Hindlimb muscle (tissue), 1 donor: ENCODE data around the gene LSM10. TPM values are rescaled to one million over a fixed set of nuclear protein-coding genes. Genes with fewer than 3 reads are reported as not detected.

Experiments used
- DNase-seq: peaks from one replicate; pipeline ENCODE4 v3.0.0-alpha.2; 2013
- polyA plus RNA-seq: library from polyadenylated mRNA; unstranded; fragments of 120-200 nt; gene quantifications from one replicate; pipeline ENCODE4 v1.2.1, GENCODE V29; 2013; ENCODE audit not compliant: insufficient read length

The LSM10 gene
- polyA plus RNA-seq, 1 donor: 23.5 TPM

DNA sequence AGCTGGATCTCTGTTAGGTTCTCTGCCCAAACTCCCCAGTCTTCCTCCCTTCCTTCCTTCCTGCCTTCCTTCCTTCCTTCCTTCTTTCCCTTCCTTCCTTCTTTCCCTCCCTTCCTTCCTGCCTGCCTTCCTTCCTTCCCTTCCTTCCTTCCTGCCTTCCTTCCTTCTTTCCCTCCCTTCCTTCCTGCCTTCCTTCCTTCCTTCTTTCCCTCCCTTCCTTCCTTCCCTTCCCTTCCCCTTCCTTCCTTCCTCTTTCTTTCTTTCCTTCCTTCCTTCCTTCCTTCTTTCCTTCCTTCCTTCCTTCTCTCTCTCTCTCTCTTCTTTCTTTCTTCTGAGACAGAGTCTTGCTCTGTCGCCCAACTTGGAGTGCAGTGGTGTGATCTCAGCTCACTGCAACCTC, 8.7 kb upstream of the LSM10 start:
- no peak for DNase-seq

DNA sequence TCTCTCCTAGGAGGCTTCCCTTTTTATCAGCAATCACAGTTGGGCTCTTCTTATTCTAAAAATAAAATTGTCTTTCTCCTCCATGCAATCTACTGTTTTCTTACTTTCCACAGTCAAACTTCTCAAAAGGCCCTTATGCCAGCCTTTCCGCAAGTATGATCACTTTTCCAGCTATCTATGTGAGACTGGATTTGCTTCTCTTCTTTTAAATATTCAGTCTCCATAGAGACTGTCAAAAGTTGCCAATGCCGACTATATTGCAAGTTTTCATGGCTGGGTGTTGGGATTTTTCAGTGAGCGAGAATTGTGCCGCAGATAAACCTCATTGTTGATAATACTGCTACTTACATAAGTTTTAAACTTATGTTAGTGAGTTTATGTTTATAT, 4.8 kb upstream of the LSM10 start:
- peak; percentile 21 for DNase-seq

DNA sequence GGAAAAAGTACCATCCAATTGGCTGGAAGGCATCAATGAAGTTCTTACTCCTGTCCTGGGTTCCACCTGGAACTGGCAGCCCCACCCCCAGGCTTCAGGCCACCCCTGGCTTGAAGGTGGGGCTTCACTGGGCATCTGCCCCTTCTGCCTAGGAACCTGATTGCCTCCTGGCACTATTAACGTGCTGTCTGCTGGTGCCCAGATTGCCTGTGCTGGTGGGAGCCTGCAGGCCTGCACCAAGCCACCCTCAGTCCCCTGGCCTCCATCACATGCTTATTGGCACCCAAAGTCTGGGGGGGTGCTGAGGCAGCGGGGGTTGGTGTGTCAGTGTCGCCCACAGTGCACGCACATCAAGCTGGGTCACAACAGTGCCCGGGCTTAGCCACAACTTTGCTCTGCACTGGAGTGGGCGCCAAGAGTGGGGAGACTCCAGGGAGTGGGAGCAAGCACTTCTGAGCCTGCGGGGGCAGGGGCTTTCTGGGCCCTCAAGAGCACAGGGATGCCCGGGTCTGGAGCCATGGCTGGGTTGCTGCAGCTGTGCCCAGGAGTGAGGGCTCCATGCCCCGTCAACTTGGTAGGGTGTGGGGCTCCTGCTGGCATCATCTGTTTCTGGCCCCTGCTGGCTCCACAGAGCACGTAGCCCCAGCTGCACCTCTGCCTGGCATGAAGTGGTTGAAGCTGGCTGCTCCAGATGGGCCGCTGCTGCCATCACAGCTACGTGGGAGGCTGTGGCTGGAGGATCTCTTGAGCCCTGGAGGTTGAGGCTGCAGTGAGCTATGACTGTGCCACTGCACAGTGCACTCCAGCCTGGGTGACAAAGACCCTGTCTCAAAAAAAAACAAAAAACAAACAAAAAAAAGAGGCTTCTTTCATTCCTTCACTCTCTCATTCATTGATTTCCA, 4.1 kb upstream of the LSM10 start:
- no peak for DNase-seq

DNA sequence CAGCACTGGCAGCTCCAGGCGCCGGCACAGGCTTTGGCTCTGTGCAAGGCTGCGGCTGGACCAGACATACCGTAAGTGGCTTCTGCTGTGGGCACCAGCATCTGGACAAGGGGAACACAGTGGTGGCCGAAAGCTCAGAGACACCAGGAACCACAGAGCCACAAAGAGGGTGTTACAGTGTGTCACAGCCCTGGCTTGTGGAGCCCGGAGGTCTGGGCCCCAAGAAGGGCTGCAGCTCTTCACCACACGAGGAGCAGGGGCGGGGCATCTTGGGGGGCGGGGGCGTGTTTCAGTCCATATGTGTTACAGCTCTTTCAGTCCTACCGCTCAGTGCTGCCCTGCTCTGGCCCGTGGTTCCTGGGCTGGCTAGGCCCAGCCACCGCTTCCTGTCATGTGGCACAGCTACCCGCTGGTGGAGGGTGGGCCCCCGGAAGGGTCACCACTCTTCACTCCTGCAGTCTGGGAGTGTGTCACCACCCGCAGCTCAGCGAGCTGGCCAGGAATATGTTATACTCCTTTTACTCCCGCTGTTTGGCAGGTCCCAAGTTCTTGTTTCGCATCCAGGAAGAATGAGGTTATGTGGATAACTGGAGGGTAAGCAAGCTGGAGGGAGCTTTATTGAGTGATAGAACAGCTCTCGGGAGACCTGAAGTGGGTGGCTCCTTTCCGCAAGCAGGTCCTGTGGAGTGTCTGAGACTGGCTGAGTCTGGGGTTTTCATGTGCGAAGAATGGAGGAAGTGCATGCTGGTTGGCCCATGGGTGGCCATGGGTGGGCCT, 3.3 kb upstream of the LSM10 start:
- peak; percentile 51 for DNase-seq

DNA sequence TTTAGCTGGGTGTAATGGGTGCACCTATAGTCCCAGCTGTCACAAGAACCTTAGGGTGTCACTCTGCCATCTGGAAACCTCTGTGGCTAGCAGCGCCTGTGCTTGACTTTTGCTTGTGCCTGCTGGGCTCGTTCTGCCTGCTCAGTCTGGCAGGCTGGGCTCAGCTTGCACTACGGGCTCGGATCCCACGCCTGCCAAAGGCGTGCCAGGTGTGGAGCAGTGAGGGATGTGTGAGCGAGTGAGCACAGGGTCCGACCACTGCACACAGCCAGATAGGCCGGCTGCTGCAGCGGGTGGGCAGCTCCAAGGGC, 2.8 kb upstream of the LSM10 start:
- DNase-seq: no peak

DNA sequence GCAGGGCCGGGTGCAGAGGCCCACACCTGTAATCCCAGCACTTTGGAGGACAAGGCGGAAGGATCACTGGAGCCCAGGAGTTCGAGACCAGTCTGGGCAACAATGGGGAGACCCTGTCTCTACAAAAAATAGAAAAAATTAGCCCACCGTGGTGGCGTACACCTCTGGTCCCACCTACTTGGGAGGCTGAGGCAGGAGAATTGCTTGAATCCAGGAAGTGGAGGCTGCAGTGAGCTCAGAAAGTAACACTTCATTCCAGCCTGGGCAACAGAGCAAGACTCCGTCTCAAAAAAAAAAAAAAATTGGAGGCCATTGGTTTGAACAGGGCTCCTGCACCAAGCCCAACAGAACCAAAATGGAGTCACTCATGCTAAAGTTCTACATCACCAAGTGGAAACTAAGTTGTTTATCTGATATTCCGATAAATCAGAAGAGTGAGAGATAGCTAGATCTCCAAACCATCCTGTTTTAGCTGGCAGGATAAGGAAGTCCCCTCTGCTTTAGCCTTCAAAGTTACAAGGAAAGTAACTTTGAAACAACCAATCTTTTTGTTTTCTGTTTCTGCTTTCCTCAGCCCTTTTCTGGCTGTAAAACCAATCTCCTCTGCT, 766 bp upstream of the LSM10 start:
- no peak for DNase-seq

DNA sequence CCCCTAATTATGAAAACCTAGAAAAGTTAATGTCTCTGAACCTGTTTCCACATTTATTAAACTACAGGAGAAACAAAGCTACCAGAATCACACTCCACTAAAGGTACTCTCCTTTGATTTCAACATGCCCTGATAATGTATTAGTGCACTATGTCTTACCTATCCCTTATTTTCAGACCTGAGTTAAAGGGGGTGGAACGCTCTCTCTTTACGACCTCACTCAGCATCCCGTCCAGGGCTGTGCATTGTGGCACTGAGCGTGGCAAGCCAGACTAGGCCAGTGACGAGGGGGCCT, 678 bp downstream of the LSM10 start:
- DNase-seq: no peak

DNA sequence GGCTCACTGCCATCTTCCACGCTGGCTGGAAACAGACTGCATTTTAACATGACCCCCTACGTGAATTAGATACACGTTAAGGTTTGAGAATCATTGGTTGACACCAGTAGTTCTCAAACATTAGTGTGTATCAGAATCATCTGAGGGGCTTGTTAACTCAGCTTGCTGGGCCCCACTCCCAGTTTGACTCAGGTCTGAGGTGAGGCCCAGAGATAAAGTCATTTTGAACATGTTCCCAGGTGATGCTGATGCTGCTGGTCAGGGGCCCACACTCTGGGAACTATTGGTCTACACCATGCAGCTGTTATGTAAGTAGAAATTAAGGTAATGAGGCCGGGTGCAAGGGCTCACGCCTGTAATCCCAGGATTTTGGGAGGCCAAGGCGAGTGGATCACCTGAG, 1.3 kb downstream of the LSM10 start:
- DNase-seq: no peak

DNA sequence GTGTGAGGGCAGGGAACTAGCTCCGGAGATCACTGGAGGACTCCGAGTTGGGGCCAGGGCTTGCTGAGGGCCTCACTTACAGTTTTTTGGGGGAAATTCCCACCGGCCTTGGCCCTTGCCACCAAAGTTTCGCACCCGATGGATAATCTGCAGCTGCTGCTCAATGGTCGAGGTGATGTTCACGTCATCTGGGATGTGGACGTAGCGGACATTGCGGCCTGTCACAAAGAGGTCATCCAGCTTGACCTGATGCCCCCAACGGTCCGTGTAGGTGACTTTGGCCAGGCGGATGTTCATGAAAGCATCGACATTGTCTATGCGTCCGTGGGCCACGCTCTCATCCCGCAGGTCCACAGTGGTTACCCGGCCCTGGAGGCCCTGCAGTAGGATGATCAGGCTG, 4.0 kb downstream of the LSM10 start:
- no peak for DNase-seq

DNA sequence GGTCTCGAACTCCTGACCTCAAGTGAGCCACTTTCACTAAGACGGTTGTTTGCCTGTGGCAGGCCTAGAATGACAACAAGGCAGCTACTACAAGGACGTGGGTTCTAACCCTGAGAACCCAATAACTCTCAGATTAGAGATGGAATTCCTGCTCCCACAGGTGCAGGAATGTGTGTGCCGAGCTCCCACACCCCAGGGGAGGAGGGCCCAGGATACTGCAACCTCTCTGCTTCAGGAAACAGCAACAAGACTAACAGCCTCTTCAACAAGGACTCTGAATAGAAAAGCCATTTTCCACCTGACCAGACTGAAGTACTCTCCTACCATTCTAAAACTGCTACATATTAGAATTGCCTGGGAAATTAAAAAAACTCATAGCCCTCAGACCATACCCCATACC, 4.9 kb downstream of the LSM10 start:
- no peak for DNase-seq

DNA sequence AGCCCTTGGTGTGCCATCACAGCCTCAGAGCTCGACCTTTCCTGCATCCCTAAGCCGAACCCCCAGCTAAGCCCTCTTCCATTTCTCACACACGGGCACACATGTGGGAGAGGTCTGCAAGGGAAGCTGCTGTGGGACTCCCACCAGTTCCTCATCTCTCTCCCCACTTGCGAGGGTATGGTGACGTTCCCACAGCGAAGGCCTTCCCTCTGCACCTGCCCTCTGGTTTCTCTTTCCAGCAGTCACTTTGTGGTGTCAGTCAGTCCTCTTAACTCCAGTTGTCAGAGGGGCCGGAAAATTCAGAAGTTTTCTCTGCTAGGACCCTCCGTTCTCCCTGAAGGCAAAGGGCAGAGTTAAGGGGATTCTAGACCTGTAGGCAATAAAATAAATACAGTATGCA, 6.4 kb downstream of the LSM10 start:
- DNase-seq: no peak

DNA sequence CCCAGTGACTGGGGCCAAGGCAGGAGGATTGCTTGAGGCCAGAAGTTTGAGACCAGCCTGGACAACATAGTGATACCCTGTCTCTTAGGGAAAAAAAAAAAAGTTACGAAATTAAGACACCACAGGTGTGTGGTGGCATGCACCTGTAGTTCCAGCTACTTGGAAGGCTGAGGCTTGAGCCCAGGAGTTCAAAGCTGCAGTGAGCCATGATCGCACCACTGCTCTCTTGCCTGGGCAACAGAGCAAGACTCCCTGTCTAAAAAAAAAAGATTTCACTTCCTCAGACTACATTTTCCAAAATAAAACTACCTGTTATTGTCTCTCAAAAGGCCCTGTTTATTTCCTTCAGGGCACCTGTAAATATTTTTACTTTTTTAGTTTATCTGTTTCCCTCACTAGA, 7.3 kb downstream of the LSM10 start:
- no peak for DNase-seq

DNA sequence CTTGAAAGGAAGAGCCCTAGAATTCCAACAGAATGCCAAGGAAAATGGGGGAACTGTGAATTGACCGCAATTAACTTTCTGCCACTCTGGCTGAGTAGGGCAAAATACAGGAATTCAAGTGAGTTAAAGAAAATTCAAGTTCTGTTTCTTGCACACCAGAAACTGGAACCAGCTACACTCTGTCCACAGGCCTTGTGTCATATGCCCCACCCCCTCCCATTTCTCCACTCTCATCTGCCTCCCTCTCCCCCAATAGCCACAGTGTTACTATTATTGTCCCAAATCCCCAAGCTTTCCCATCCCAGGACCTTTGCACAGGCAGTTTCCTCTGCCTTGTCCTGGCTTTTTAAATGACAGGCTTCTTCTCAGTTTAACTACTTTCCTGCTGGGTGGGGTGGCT, 7.7 kb downstream of the LSM10 start:
- no peak for DNase-seq

DNA sequence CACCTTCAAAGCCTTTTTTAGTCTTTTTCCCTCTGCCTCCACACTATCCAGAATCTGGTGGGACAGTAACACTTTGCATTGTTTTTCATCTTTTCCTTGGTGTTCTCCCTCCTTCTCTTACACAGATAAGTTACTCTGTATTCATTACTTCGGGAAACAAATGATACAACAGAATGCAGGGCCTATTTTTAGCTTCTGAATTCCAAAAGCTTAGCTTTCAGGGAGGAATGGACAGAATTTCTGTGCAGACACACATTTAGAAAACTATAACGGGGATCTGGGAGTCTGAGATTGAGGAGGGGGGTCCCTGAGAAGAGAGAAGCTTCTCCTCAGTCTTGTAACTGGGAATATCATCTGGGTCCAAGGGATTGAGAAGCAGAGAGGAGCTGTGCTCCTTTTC, 8.4 kb downstream of the LSM10 start:
- DNase-seq: no peak

DNA sequence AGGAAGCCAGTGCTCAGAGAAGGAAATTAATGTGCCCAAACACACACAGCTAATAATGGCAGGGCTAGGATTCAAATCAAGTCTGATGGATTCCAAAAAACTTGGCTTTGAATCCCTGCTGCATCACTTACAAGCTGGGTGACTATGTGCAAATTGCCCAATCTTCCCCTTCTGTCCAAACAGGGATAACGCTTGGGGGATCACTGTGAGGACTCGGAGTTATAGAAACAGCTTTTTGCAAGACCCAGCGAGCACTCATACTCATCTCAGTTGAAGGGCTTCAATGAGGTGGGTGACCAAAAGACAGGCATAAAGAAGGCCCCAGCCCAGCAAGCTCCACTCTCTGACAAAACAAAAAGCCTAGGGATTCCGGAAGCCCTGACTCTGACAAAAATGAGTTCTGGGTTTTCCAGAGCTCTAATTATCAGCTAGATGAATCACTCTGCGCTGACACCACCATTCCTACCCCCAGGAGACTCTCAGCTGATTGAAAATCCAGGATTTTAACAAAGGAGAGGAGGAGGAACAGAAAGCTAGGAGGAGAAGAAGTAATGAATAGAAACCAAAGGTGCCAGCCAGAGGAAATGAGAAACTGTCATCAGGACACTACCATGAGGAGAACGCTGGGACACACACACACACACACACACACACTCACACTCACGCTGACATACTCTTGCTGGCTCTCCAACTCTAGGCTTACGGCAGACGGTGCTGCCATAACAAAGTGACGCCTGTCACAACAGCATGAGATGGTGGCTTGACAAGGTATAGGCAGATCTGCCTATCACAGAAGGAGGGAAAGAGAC, 10.4 kb downstream of the LSM10 start:
- DNase-seq: peak; percentile 28

DNA sequence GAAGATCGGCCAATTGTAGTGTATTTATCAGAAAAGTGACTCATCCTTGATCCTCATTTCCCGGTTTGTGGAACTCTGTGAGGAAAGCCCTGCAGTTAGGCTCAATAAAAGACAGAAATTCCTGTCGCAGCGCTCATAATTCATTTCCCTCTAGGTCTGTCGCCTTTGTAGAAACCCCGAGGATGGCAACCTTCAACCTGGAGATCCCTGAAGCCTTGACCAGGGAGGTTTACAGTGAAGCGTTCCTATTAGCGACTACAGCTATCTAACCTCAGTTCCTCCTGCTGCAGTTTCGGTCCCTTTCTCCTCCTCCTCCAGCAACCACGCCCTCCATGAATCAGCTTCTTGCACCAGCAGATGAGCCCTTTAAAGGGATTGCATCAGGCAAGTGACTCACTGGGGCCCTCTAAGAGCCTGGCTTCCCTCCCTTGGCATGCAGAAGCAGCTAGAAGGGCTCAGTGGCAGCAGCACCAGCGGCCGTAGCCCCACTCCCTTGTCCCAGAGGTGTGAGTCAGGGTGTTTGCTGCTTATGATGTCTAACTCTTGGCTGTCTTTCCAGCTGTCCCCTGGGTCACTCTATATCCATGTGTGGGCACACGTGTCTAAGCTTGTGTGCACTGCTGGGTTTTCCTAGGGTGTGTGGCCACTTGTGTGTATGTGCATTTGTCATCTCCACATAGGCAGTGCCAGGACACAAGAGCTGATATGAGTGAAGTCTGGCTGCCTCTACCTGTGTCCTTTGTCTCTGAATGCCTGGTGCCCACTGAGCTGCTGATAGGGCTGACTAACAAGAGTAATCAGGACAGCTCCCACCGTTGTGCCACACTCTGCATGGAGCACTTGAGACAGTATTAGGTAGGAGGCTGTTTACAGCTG, 11.2 kb downstream of the LSM10 start:
- DNase-seq: peak; percentile 90

DNA sequence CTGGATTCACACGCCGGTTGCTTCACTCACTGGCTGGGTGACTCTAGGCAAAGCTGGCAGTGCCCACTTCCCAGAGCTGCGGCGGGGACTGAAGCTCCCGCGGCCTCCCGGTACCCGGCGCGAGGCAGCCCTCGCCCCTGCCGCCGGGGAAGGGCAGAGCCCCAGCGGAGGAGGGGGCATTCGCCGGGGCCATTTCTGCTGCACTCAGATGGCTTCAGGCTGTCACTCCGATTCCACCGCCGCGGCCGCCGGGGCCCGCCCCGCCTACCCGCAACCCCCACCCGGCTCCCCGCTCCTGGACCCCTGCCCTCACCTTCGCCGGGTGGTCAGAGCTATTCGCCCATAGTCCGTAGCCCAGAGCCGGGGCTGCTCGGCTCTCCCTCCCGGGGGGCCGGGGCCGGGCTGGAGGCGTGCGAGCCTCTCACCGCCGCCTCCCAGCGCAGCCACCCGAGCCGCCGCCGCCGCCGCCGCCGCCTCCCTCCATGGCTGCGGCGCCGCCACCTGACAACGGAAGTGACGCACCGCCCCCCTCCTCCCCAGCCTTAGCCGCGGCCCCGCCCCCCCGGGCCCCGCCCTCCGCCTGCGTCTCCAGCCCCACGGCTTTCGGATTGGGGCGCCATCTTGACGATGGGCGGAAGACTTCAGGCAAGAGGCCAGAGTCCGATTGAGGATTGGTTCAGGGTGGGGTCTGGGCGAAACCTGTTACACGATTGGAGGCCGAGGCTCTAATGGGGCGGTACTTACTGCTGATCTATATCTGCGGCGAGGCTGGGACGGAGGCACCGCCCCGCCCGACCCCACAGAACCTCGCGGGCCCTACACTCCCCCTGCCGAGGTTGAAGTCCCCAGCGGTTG, 12.1 kb downstream of the LSM10 start, which contains the start of gene STK40:
Gene STK40, minus strand, starts transcription at position 515 of the 855 bp plus-strand sequence. CDS start 24,592 bp downstream, outside the sequence.
- DNase-seq: peak; percentile 99

DNA sequence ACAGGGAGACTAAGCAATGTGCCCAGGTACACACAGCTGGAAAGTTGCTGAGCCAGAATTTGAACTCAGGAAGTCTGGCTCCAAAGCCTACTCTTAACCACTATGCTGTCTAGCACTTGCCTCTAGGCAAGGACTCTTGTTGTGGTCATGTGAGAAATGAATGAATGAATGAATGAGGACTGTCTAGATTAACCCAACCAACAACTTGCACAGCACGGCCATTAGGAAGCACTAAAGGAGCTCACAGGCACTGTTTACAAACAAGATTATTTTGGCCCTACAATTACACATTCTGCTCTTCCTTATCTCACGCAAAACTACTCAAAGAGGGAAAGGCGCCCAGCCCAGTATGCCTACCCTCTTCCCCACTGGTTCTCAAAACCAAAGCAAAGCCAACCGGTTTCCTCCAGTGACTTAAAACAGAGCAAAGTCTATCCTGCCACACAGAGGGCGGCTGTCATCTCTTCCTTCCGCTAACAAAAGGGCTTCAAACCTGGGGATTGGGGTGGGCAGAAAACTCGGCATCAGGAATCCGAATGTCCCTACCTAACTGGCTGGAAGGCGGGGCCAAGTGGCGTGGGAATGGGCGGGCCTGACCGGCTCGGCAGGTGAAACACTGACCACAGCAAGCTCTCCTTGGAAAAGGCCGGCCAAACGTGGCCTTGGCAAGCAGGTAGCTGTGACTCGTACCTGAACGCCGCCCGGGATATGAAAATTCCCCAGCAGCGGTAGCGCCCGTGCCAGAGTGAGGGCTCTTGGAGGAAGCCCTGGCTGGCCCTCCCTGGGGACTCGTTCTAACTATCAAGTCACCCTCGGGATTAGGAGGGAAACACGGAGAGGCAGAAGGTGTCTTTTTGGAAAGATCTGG, 12.9 kb downstream of the LSM10 start:
- DNase-seq: no peak

DNA sequence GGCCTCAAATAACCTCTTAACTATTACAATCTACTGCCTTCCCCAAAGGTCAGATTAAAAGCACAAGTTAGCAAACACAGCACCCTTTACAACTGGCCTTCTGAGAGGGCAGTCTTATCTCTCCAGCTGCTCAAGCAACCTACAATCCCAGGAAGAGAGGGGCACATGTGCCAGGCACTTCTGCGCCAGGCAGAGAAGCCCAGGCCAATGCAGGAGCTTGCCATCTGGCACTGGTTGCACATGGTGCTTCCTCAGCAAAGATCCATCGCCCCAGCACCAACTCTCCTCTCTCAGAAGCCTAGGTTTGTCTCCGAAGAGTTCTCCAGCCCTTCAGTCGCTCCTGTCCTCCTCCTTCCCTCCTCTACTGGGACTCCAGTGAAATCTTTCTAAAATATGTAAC, 14.5 kb downstream of the LSM10 start:
- DNase-seq: no peak

DNA sequence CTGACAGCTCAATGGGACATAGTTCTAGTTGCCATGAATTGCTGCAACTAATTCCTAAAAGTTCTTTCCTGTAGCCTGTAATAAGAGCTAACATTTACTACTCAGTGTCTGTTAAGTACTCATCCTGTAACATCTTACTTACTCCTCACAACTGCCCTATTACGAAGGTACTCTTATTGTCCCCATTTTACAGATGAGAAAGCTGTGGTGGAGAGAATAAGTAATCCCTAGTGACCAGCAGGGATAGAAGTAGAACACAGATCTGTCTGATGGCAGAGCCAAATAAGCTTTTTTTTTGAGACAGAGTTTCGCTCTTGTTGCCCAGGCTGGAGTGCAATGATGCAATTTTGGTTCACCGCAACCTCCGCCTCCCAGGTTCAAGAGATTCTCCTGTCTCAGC, 15.0 kb downstream of the LSM10 start:
- DNase-seq: no peak
